Purkinje cell (primary cell): Measurements from ENCODE around the gene KCNK10. TPM values are rescaled to one million over a fixed set of nuclear protein-coding genes. Genes with fewer than 3 reads are reported as not detected.

Experiments
- polyA plus RNA-seq: library from polyadenylated mRNA; unstranded; fragments of >200 nt; fragmentation: Nextera tagmentation; gene quantifications from 2 replicates; pipeline ENCODE4 v1.2.1, GENCODE V29; 2014

The KCNK10 gene
- polyA plus RNA-seq, result 1.1 TPM in 1 of 2 replicates, not detected in the other

GRCh38 chr14:88323086-88323522 is at the start of gene KCNK10:
KCNK10 (minus strand) TSS chr14:88323269; CDS start chr14:88322798, 471 bp downstream.

Other genes with a start within 250 kb of the KCNK10 start
- 10.9 and 18.8 TPM in 2 replicates for gene SPATA7, start 62.4 kb upstream of the KCNK10 start, polyA plus RNA-seq
- gene PTPN21, start 231.7 kb upstream of the KCNK10 start, polyA plus RNA-seq, result 1.5 and 4.0 TPM in 2 replicates
- gene ZC3H14, start 239.8 kb upstream of the KCNK10 start, polyA plus RNA-seq, result 45.2 and 53.3 TPM in 2 replicates